ENCODE measurements around the gene RHO.
"Not testable (repeated sequence)": the region's sequence is repeated elsewhere in the genome, so short reads cannot be mapped to it uniquely, and the experiment has no call there.

Gene RHO

DNA sequence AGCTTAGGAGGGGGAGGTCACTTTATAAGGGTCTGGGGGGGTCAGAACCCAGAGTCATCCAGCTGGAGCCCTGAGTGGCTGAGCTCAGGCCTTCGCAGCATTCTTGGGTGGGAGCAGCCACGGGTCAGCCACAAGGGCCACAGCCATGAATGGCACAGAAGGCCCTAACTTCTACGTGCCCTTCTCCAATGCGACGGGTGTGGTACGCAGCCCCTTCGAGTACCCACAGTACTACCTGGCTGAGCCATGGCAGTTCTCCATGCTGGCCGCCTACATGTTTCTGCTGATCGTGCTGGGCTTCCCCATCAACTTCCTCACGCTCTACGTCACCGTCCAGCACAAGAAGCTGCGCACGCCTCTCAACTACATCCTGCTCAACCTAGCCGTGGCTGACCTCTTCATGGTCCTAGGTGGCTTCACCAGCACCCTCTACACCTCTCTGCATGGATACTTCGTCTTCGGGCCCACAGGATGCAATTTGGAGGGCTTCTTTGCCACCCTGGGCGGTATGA is at the start of gene RHO:
Gene RHO (plus strand): TSS at position 51 of the 512 bp plus-strand sequence. CDS start 95 bp downstream, at position 146.
- DNase-seq, result no peak

DNA sequence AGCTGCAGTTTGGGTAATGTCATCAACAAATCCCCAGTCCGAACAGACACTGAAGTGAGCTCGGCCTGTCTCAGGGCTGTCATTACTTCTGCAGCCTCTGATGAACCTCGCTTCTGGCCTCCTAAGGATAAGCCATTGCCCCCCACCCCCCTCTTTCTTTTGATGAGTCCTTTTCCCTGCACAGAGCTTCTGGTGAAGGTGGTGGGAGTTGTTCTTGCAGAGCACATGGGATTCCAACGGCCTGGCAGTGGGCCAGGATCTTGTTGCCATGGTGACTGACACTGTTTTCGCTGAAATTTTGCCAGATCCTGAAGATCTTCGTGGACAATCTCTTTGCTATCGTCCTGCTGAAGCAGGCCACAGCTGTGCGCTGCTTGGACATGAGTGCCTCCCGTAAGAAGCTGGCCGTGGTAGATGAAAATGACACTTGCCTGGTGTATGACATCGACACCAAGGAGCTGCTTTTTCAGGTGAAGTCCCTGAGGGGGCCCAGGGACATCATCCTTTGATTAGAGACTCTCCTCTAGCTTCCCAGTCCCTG is 47.1 kb upstream of the RHO start:
- not testable (repeated sequence) for DNase-seq

DNA sequence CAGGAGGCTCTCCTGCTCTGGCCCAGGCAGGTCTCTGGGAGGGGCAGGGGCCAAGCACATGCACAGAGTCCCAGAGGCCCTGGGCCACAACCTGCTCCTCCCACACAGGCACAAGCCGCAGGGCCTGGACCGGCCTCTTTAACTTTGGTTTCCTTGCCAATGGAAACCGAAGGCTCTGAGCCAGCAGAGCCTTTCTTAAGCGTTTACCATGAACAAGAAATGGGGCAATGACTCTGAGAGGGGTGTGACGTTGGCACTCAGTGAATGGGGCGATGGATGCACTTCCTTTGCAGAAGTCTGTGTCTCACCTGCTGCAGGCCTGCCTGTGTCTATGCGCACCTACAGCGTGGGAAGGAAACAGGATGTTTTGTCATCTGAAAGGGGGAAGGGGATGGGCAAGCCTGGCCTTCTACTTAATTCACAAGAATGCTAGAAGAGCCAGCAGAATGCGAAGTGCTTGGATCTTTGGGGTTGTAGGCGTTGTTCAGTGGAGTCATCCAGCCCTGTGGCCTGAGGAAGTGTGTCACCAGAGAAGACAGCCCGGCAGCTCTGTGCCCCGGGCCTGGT is 46.6 kb upstream of the RHO start:
- DNase-seq, result no peak

DNA sequence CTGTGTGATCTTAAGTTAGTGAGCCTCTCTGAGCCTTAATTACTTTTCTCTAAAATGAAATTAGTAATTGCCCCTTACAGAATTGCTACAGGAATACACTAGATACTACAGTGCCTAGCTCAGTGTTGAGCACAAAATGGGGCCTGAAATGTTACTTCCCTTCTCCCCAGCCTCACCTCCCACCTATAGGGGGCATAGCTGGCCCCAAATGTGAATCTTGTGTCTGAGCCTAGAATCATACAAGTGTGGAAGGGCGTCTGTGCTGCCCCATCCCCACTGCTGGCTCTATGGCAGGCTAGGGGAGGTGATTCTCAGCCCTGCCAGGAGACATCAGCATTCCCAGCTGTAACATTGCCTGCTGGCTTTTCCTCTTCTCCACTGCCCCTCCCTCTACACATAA is 45.7 kb upstream of the RHO start:
- DNase-seq, result no peak

DNA sequence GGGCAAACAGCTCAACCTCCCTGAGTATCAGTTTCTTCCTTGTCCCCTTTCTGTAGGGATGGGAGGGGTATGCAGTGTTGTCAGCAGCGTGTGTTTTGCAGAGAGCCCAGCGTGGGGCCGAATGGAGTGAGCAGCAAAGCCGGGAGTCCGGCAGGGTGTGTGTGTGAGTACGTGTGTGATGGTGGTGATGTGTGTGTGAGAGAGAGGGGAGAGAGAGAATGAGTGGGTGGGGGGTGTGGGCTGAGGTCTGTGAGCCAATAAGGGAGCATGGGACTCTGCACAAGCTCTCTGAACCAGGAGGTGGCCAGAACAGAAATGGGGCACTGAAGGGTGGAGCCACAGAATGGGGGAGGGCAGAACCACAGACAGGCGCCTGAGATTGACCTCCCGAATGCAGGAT is 44.6 kb upstream of the RHO start:
- no peak for DNase-seq

DNA sequence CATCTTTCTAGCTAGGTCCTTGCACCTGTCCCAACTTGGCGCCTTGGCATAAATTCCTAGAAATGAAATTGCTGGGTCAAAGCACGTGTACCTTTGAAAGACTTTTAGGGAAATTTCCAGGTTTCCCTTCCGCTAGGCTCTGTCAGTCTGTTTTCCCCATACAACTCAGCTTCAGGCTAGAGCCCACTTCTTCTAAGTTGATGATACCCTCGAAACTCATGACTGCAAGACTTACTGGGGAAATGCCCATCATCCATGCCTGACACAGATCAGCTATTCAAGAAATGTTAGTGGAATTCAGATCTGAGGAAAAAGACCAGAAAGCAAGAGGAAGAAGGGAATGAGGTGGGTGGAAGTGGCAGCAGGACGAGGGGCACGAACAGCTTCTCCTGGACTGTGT is 43.3 kb upstream of the RHO start:
- DNase-seq, result not testable (repeated sequence)

DNA sequence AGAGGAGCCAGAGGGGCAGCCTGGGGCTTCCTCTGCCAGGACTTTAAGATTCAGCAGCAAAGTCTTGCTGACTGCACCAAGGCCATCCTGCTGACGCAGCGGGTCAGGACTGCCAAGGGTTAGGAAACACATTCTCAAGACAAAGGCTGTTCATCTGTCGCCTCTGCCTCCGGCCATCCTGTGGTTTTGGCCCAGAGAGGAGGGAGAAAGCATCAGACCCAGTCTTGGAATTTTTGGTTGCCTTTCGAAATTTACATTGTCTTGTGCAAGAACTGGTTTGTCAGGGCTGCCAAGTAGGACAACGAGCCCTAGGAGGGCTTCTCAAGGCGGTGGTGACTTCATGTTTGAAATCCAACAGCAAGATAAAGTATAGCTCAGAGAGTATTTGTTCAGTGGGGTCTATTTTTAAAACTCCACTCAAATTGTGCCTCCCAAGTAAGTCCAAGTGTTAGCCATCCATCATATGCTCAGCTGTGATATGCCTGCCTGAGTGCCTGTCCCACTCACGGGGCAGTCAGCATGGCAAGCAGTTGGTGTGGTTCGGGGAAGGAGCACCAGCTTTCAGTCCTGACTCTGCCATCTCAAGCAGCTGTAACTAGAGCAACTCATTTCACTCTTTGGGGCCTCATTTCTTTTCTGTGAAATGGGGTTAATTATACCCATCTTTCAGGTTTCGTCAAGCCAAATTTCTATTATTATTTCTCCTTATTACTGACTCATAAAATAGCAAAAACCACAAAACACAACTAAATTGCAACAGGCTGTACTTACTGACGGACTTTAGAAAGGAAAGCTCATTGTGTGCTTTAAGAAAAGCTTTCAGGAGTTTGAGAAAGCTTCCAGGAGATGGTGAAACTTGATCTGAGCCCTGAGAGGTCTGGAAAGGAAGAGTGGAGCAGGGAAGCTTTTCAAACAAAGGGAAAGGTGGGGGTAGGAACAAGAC is 42.4 kb upstream of the RHO start:
- DNase-seq, result no peak

DNA sequence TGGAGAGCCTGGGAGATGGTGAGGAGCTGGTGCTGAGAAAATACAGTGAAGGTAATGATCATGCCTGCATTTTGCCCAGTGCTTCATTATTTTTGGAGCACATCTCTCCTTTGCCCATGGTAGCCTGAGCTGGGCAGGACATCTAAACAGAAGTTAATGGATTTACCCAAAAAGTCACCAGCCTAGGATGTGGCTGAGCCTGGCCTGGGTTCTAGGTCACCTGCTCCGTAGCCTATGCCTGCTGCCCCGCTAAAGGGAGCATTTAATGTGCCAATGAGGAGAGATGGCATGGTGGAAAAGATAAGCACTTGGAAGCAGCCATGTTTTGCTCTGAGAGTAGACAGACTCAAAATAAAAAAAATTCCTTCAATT is 41.8 kb upstream of the RHO start:
- no peak for DNase-seq

DNA sequence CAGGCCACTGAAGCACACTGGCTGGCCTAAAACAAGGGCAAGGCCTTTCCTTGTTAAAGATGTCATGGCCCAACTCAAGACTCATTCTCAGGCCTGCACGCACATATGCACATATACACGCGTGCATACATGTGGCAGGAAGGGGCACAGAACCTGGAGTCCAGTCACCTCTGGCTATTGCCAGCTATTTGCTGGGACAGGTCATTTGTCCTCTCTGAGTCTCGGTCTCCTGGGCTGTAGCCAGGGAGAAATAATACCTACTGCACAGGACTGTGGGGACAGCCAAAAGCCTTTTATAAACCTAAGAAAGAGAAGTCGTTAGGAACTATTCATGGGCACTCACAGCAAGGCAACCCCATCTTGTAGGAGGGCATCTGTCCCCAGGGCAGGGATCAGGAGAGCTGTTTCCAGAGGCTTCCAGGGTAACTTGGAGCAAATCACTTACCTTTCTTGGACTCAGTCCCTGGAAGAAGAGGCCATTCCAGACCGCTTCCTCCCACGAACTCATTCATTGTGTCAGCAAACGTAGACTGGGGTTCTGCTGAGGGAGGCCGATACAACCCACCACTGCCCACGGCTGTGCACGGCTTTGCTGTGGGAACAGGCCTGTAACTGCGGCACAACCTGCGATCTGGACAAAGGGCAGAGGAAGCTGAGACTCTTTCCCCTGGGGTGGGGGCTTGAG is 41.1 kb upstream of the RHO start:
- no peak for DNase-seq

DNA sequence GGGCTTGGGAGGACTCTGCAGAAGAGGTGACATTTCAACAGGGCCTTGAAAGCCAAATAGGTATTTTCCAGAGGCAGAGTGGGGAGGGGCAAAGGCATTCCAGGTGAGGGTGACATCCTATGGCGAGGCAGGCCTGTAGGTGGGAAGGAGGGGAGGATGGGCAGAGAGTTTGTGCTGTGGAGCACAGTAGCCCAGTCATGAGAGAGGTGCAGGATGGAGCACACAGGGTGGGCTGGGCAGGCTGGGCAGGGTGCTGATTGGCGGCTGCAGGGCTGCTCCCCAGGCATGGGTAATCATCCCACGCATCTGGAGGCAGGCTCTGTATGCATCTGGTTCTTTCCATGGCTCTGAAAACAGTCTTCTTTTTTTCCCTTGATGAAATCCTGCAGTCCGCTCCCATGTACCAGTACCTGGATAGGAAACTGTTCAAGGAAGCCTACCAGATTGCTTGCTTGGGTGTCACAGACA is 40.5 kb upstream of the RHO start:
- DNase-seq, result not testable (repeated sequence)

DNA sequence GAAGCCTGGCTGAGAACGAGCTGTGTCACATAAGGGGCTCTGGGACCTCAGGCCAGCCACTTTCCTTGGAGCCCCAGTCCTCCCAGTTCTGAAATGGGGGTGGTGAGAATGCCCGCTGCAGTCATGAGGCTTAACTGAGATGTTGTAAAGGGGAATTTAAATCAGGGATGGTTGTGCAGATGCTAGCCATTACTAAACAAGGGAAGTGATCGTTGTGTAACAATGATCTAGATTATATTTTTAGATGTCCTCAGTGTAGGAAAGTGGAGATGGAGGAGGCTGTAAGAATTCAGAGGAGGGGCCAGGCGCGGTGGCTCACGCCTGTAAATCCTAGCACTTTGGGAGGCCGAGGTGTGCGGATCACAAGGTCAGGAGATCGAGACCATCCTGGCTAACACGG is 39.2 kb upstream of the RHO start:
- not testable (repeated sequence) for DNase-seq

DNA sequence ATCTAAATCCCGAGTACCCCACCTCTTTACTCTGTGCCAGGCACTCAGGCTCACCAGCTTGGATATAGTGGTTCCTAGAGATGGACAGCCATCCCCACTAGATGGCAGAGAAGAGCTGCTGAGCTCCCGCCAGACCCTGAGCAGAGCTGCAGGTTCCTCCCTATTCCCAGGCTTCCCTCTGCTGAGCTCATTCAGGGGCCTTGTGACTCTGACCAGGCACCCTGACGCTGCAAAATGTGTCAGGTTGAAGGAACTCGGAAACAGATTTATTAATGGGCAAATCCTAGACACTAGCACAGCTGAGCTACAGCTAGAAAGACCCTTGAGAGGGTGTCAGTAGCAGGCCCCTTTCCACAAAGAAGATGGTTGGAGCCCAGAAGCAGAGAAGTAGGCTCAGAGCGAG is 38.2 kb upstream of the RHO start:
- DNase-seq, result peak; percentile 77

DNA sequence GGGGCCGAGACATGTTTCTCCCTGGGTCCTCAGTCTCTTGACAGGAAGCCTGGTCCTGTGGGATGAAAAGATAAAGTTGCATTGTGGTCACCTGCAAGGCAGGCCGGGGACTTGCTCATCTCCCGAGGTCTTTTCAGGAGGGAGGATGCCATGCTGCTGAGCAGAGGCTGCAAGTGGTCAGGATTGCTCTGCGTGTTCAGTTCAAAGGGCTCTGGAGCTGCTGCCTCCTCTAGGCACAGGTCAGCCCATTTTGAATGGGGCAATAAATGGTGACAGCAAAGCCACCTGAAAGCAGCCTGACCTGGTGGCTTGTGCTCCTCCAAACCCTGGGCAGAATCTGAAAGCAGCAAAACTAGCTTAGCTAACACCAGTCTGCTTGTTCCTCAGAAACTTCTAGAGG is 37.4 kb upstream of the RHO start:
- not testable (repeated sequence) for DNase-seq

DNA sequence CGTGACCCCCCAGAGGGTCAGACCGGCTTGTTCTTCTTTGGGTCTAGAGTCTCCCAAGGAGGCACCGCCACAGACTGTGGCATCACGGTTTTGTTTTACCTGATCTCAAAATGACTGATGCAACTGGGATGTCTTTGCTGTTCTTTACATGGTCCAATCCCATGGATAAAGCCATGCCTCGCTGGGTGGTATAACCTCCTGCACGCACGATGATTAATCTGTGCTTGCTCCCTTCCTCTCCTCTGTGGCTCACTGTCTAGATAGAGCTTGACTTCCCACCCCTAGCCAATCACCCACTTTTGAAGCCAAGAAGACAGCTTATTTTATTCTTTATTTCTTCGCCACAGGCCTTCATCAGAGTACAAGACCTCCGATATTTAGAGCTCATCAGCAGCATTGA is 36.6 kb upstream of the RHO start:
- DNase-seq, result no peak

DNA sequence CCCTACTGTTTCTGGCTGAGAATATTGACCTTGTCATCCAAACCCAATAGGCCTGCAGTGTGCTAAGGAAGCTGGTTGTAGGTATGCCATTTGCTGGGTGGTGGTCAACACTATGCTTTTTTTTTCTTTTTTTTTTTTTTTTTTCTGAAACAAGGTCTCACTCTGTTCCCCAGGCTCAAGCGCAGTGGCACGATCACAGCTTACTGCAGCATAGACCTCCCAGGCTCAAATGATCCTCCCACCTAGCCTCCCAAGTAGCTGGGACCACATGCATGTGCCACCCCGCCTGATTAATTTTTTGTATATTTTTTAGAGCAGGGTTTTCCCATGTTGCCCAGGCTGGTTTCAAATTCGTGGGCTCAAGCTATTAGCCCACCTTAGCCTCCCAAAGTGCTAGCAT is 35.7 kb upstream of the RHO start:
- no peak for DNase-seq

DNA sequence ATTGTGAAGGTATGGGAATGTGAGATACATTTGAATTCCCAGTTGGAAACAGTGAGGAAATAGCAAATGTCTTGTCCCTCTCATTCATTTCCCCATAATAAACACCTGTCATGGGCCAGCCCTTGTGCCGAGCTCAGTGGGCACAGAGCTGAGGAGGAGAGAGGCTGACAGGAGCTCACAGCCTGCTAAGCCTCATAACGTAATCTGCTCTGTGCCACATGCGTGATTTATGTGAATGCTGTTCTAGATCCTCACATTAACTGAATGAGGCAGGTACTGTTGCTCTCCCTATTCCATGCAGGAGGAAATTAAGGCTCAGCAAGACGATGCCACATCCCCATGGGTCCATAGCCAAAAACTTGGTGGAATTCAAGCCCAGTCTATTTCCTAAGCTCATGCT is 35.2 kb upstream of the RHO start:
- no peak for DNase-seq

DNA sequence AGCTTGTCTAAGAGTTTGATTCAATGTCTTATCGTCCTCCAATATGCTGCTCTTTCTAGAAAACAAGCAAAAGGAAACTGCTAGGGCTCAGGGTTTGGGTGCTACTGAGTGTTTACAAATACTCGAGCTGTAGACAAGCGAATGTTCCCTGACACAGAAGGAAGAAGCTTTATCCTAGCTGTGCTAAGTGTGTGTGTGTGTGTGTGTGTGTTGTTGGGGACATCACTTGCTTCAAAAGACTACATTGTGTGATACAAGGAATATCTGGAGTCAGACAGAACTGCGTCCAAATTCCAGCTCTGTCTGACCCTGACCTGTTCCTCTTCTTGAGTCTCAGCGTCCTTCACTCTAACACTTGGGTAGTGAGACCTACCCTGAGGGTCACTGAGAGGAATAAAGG is 33.9 kb upstream of the RHO start:
- DNase-seq, result not testable (repeated sequence)

DNA sequence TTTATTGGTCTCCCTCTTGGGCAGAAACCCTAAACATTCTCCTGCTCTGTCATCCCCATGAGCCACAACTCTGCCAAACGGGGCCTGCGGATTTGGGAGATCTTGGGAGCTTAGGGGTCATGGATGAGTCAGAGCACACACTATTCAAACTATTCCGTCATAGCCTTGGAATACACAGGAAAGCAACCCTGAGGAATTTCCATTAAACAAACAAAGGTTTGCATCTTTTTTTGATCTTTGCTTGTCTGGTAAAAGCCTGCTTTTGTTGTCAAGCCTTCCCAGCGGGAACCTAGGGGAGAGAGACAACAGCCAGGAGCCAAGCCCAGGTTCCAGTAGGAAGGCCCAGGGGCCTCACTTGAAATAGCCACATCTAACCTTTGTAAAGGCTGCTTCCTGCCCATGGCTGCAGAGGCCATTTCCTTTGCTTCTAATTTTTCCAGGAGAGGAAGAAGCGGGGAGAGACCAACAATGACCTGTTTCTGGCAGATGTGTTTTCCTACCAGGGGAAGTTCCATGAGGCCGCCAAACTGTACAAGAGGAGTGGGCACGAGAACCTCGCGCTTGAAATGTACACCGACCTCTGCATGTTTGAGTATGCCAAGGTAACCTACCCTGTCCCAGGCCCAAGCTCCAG is 33.3 kb upstream of the RHO start:
- DNase-seq, result not testable (repeated sequence)

DNA sequence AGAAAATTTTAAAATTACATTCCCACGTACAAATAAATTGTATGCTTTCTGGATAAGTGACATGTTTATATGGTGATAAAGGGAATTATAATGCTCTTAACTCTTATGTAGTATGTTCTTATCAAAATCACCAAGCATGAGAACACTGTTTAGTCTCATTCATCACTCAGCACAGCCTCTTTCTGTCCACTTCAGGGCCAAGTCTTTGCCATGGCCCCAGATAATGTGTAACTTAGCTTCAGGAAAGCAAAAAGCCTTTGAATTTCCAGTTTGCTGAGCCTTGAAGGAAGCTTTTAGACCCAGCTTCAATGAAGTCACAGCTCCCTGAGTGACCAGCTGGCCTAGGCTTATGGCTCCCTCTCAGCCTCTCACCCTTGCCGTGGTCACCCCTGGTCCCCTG is 30.6 kb upstream of the RHO start:
- not testable (repeated sequence) for DNase-seq

DNA sequence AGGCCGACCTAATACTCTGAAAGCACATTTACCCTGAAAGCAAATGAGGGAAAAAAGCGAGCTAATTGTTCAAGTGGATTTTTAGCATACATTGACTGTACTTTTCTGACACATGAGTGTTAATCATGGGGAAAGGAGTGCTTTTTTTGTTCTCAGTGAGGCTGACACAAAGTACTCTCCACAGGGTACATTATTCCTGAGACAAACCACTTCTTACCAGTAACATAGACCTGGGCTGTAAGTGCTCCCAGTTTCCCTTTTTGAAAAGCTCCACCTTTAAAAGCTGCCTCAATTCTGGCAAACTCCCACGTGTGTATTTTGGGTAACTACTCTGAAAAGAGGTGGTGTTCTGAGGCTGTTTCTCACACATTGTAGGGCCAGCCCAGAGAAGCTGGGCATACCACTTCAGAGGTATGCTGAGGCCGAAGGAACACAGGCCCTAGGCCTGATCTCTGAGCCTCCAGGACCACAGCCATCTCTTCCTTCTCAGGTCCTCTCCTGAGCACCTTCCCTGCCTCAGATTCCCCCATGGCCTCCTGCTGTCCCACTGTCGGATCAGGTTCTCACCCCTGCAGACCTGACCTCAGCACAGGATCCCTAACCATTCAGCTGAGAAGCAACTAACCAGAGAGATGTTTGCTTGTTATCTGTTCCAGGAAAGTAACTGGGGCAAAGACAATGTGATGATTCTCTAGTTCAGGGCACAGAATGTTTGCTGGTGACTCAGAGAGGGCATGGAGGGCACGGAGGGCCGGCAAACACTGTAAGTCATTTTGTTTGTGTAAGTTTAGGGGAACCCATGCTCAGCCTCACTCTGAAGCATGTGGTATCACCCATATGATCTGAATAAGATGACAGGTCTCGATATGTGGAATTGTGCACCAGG is 29.6 kb upstream of the RHO start:
- not testable (repeated sequence) for DNase-seq

DNA sequence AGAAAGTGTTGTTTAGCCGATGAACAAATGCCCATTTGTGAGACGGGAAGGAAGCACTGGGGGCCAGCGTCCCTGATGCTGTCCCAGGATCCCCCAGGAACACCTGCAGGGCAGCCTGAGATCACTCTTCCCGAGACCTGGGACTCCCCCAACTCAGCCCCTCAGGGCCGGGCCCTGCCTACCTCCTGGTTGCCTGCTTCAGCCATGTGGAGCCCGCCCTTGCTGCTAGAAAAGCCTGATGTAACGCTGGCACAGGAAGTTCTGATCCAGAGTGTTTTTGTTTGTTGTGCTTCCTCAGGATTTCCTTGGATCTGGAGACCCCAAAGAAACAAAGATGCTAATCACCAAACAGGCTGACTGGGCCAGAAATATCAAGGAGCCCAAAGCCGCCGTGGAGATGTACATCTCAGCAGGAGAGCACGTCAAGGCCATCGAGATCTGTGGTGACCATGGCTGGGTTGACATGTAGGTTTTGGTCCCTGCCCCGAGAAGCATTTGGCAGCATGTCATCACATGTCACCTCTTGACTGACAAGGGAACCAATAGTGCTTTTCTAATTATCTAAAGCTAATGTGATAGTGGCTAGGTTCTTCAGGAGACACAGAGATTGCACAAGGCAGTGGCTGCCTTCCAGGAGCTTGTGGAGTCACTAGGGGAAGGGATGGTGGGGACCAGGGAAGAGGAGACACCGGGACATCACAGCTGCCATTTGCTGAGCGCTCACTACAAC is 28.7 kb upstream of the RHO start:
- DNase-seq, result not testable (repeated sequence)

All from NCI-H510A treated with DMSO at 0.1 percent for 48 hours (cell line).